Peyer's patch (tissue), 4 donors: Measurements from ENCODE around the gene HES1.

Experiments
- CTCF ChIP-seq, 6 experiments: fragments of 450-650 bp in 4 of 6; fragments of 200-600 bp in 2 of 6; sonication (generic) in 1 of 6; IDR thresholded peaks; one replicate each; pipeline ENCODE4 v1.5.1; 2017 to 2019; ENCODE audit warnings: antibody characterized with exemption in 6 of 6, mild to moderate bottlenecking in 3 of 6, moderate library complexity in 1 of 6
- POLR2A ChIP-seq, 2 donors: fragments of 450-650 bp; IDR thresholded peaks; one replicate each; pipeline ENCODE4 v1.5.1; 2017; ENCODE audit warnings: antibody characterized with exemption in 2 of 2, mild to moderate bottlenecking in 2 of 2, moderate library complexity in 2 of 2

- TF ChIP-seq CTCF (IDR thresholded peaks at IDR 0.05), result no peak
- no peak for TF ChIP-seq POLR2A (IDR thresholded peaks at IDR 0.05)
Measured at GRCh38 chr3:194109192-194109863, 26.6 kb upstream of the HES1 start.
